Effector memory CD4-positive, alpha-beta T cell (primary cell): Measurements from ENCODE around the gene SLC44A5.

Experiments used
- DNase-seq, 3 donors: peaks; one replicate each; pipeline ENCODE4 v3.0.0-alpha.2; 2020
- H3K27ac ChIP-seq: 2 replicates; pipeline ENCODE4 v1.7.0; 2013; ENCODE audit warnings: mild to moderate bottlenecking, low read length, moderate library complexity; ENCODE audit not compliant: insufficient read depth, poor library complexity, severe bottlenecking
- H3K27me3 ChIP-seq: replicated peaks from 2 replicates; pipeline ENCODE4 v1.7.0; 2013; ENCODE audit warnings: mild to moderate bottlenecking, low read length; ENCODE audit not compliant: insufficient read depth, control insufficient read depth, poor library complexity, severe bottlenecking
- H3K36me3 ChIP-seq: 2 replicates; pipeline ENCODE4 v1.7.0; 2013; ENCODE audit warnings: mild to moderate bottlenecking, low read length, moderate library complexity; ENCODE audit not compliant: control insufficient read depth, insufficient read depth
- H3K4me1 ChIP-seq: 2 replicates; pipeline ENCODE4 v1.7.0; 2013; ENCODE audit warnings: low read length, mild to moderate bottlenecking; ENCODE audit not compliant: control insufficient read depth, insufficient read depth, poor library complexity, severe bottlenecking
- H3K4me3 ChIP-seq: 2 replicates; pipeline ENCODE4 v1.7.0; 2013; ENCODE audit warnings: low read length, low read depth, mild to moderate bottlenecking; ENCODE audit not compliant: insufficient read depth, poor library complexity, severe bottlenecking
- H3K9me3 ChIP-seq: 2 replicates; pipeline ENCODE4 v1.7.0; 2013; ENCODE audit warnings: mild to moderate bottlenecking, low read length, moderate library complexity; ENCODE audit not compliant: control insufficient read depth

Gene SLC44A5

GRCh38 chr1:75559136-75559535 is 51.8 kb downstream of the SLC44A5 start:
- H3K4me3 ChIP-seq: no peak overlapping the region
- H3K27ac ChIP-seq: no peak overlapping the region
- no peak for DNase-seq
- H3K27me3 ChIP-seq: no peaks in the 10 kb centered on the region
- H3K4me1 ChIP-seq: no peaks in the 10 kb centered on the region
- no peaks in the 10 kb centered on the region for H3K9me3 ChIP-seq
- no peaks in the 10 kb centered on the region for H3K36me3 ChIP-seq

DNA sequence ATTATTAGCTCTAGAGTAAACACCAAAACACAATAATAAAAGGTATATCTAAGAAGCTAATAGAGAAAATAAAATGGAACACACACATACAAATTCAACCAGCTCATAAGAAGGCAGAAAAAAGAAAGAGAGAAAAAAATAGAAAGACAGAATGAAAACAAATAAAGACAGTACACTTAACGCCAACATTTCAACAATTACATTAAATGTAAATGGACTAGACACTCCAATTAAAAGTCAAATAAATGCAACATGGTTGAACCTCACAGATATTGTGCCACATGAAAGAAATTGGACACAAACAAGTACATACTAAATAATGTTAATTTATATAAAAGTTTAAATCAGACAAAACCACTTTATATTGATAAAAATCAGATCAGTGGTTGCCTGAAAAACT is 56.0 kb downstream of the SLC44A5 start:
- H3K36me3 ChIP-seq: no peaks in the 10 kb centered on the region
- DNase-seq: no peak
- H3K4me1 ChIP-seq: no peaks in the 10 kb centered on the region
- no peaks in the 10 kb centered on the region for H3K9me3 ChIP-seq
- no peaks in the 10 kb centered on the region for H3K27me3 ChIP-seq
- H3K27ac ChIP-seq: no peak overlapping the region
- no peak overlapping the region for H3K4me3 ChIP-seq

- H3K4me1 ChIP-seq: no peaks in the 10 kb centered on the region
- H3K4me3 ChIP-seq: no peak overlapping the region
- no peak overlapping the region for H3K27ac ChIP-seq
- no peaks in the 10 kb centered on the region for H3K27me3 ChIP-seq
- no peak for DNase-seq
- no peaks in the 10 kb centered on the region for H3K36me3 ChIP-seq
- no peaks in the 10 kb centered on the region for H3K9me3 ChIP-seq
Observed at GRCh38 chr1:75554181-75554580, 56.7 kb downstream of the SLC44A5 start.

DNA sequence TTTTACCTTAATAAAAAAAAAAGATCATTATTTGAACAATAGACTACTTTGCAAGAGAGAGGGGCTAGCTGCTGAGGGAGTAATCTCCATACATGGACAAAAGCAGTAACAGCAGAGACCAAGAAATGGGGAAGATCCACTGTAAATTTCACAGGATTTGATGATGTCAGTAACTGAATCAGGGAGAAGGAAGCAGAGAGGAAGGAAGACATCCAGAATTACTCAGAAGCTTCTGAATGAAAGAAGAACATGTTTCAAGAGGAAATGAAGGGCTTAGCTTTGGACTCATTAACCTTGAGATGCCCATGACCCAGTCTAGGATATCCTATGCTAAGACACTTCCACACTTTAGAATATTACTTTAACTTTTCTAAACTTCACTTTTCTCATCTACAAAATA is 60.4 kb downstream of the SLC44A5 start:
- Histone ChIP-seq H3K4me3 (no peak overlapping the region), H3K36me3 (no peaks in the 10 kb centered on the region), H3K27ac (no peak overlapping the region), H3K27me3 (no peaks in the 10 kb centered on the region), H3K9me3 (no peaks in the 10 kb centered on the region), H3K4me1 (no peaks in the 10 kb centered on the region)
- DNase-seq: no peak

GRCh38 chr1:75548721-75549480 is 62.0 kb downstream of the SLC44A5 start:
- no peaks in the 10 kb centered on the region for H3K27me3 ChIP-seq
- H3K36me3 ChIP-seq: no peaks in the 10 kb centered on the region
- H3K27ac ChIP-seq: no peak overlapping the region
- no peak for DNase-seq
- no peaks in the 10 kb centered on the region for H3K9me3 ChIP-seq
- no peak overlapping the region for H3K4me3 ChIP-seq
- no peaks in the 10 kb centered on the region for H3K4me1 ChIP-seq

DNA sequence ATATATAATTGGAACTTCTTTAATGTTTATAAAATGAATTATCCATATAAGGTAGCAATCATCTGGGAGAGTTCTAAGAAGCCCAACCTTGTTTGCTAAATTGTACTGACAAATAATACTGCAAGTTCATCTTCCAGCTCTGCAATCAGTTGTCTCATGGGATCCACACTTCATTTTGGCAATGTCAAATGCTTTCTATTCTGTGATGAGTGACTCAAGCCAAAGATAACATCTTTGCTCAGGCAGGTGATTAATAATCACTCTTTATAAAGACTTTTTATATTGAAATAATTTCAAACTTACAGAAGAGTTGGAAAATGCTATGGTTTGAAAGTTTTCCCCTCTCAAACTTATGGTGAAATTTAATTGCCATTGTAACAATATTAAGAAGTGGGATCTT is 67.2 kb downstream of the SLC44A5 start:
- Histone ChIP-seq H3K27ac (no peak overlapping the region), H3K36me3 (no peaks in the 10 kb centered on the region), H3K4me3 (no peak overlapping the region), H3K9me3 (no peaks in the 10 kb centered on the region), H3K27me3 (no peaks in the 10 kb centered on the region), H3K4me1 (no peaks in the 10 kb centered on the region)
- no peak for DNase-seq

DNA sequence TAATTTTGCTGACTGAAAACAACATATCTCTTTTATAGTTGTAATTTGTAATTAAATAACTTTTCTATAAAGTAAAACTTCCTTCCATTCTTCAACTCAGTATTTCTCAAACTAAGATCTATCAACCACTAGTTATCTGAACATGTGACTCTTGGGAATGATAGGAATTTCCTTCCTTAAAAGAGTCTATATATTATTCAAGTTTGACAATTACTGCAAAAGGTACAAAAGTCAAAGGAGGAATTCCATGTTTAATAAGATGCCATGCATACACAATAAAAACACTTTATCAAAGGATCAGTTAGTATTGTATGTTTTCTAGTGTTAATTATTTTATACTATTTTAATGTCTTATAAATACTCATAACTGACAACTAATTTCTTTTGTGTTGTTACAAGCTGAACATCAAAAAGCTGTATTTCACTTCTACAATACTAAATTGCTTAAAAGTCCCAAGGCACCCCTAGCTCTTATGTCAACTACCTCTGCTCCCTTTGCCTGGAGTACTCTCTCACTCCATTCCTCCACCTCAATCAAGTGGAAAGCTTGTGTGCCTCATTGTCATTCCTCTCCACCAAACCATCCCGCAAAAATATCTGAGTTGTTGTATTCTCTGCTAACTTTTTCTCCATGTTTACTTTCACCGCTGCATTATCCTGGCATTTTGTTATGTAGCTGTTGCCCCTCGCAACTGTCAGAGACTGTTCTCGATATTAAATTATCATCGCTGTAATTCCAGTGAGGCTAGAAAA is 67.9 kb downstream of the SLC44A5 start:
- no peak for DNase-seq
- Histone ChIP-seq H3K4me1 (no peaks in the 10 kb centered on the region), H3K27me3 (no peaks in the 10 kb centered on the region), H3K27ac (no peak overlapping the region), H3K36me3 (no peaks in the 10 kb centered on the region), H3K4me3 (no peak overlapping the region), H3K9me3 (no peaks in the 10 kb centered on the region)

DNA sequence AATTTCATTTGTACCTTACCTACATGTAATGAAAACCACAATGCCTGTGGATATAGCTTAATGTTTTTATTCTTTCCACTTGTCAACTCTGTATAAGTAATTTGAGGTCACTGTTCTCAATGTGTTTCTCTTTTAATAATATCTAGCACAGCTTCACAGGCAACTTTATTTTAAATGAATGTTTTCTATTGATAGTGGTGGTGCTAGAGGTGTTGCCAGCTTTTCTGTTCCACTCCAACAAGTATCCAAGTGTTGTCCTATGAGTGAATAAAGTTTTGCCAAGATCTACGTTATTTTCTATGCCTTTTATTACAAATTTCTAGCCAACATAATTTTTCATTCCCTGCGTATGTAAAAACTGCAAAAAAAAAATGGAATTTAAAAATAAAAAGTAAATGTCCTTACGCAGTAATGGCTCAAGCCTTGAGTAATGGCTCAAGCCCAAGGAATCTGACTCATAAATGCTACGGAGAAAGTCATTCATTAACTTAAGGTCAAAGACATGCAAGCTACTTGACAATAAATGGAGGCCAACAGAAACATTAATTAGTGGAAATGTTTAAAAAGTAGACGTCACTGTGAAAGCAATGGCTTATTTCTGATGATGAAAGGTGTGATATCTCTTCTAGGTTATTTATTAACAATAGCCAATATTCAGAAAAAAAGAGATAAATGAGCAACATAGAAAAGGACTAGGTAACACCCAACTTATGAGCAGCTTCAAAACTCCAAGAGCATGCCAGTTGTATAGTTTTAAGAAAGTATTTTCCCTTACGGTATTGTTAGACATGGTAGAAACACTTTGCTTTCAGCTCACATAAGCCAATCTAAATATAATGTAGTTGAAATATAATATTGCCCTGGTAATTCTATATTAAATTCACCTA is 71.4 kb downstream of the SLC44A5 start:
- Histone ChIP-seq H3K27ac (no peak overlapping the region), H3K4me3 (no peak overlapping the region), H3K9me3 (no peaks in the 10 kb centered on the region), H3K27me3 (no peaks in the 10 kb centered on the region), H3K4me1 (no peaks in the 10 kb centered on the region), H3K36me3 (no peaks in the 10 kb centered on the region)
- no peak for DNase-seq

DNA sequence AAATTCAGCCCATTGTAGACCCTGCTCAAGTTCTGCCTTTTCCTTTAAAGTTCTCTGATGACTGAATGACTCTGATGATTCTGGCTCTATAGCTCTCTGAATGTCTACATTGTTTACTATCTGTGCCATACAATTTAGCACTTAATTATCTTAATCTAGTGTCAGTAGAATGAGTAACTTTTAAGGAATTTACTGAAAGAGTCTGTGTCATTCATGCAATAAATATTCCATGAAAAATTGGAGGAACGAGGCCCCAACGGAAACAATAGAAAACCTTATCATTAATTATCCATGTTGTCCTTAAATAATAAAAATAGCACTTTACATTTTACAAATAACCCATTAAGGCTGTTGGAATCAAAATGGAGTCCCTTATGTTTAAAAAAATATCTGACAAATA is 77.8 kb downstream of the SLC44A5 start:
- Histone ChIP-seq H3K27ac (no peak overlapping the region), H3K27me3 (no peaks in the 10 kb centered on the region)

More for the DNA sequence above, 77.8 kb downstream of the SLC44A5 start:
- Histone ChIP-seq H3K4me3 (no peak overlapping the region), H3K36me3 (no peaks in the 10 kb centered on the region), H3K9me3 (no peaks in the 10 kb centered on the region), H3K4me1 (no peaks in the 10 kb centered on the region)
- no peak for DNase-seq
